ENCODE results near the gene SHISA7.

GRCh38 chr19:55454787-55455243, 11.7 kb upstream of the SHISA7 start:
- peak; percentile 70 for TF ChIP-seq CTCF (IDR thresholded peaks at IDR 0.05; ENCODE audit: low read length)
- no peak for TF ChIP-seq EZH2 (IDR thresholded peaks at IDR 0.05; ENCODE audit: borderline replicate concordance, low read length)

Data from OCI-LY1 (cell line).